Measurements from ENCODE around the gene PIMREG.

GRCh38 chr17:6482105-6482455 lies 37.8 kb downstream of the PIMREG start:
- TF ChIP-seq, protein P1, sequence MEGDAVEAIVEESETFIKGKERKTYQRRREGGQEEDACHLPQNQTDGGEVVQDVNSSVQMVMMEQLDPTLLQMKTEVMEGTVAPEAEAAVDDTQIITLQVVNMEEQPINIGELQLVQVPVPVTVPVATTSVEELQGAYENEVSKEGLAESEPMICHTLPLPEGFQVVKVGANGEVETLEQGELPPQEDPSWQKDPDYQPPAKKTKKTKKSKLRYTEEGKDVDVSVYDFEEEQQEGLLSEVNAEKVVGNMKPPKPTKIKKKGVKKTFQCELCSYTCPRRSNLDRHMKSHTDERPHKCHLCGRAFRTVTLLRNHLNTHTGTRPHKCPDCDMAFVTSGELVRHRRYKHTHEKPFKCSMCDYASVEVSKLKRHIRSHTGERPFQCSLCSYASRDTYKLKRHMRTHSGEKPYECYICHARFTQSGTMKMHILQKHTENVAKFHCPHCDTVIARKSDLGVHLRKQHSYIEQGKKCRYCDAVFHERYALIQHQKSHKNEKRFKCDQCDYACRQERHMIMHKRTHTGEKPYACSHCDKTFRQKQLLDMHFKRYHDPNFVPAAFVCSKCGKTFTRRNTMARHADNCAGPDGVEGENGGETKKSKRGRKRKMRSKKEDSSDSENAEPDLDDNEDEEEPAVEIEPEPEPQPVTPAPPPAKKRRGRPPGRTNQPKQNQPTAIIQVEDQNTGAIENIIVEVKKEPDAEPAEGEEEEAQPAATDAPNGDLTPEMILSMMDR (optimal IDR thresholded peaks at IDR 0.05 in 1 of 3, IDR thresholded peaks at IDR 0.05 in 1 of 3, conservative IDR thresholded peaks at IDR 0.05 in 1 of 3; ENCODE audit: extremely low read depth in 1 of 3, insufficient read depth in 2 of 3, low read length in 3 of 3): no peak
- TF ChIP-seq EZH2 (IDR thresholded peaks at IDR 0.05; ENCODE audit: low read length): no peak
